Bronchial epithelial cell (primary cell): ENCODE data around the gene TBX20. TPM values are rescaled to one million over a fixed set of nuclear protein-coding genes. Genes with fewer than 3 reads are reported as not detected.

Source experiments
- DNase-seq: peaks from one replicate; pipeline ENCODE4 v3.0.0-alpha.2; 2010; ENCODE audit warnings: low read depth
- FAIRE-seq: peaks from 2 replicates; lab custom pipeline; 2011; peaks lifted over from hg19 to GRCh38; lab: Jason Lieb, UNC
- H3K27me3 ChIP-seq: 2 replicates; pipeline ENCODE4 v1.5.1; 2011; ENCODE audit warnings: low read length; ENCODE audit not compliant: control insufficient read depth, insufficient read depth
- H3K36me3 ChIP-seq: 2 replicates; pipeline ENCODE4 v1.5.1; 2011; ENCODE audit warnings: low read length; ENCODE audit not compliant: control insufficient read depth, insufficient read depth
- H3K4me3 ChIP-seq: 2 replicates; pipeline ENCODE4 v1.5.1; 2011; ENCODE audit warnings: mild to moderate bottlenecking, low read depth, low read length, control low read depth
- CTCF ChIP-seq: IDR thresholded peaks from 2 replicates; pipeline ENCODE4 v1.5.1; 2011; ENCODE audit warnings: mild to moderate bottlenecking, moderate library complexity, low read length, control low read depth, inconsistent platforms; ENCODE audit not compliant: insufficient read depth, severe bottlenecking
- total RNA-seq: library from RNA; depleted of rRNA; stranded (reverse); fragments of >200 nt; gene quantifications from 2 replicates; pipeline ENCODE4 v1.2.1, GENCODE V29; 2014

TBX20 gene
- total RNA-seq, 1 donor from 2014 or later = under 0.01 TPM

- FAIRE-seq = no peak
- no peak overlapping the region for H3K4me3 ChIP-seq
- H3K36me3 ChIP-seq = no peaks in the 10 kb centered on the region
- TF ChIP-seq CTCF = no peak
- H3K27me3 ChIP-seq = peaks cover 51% of the 10 kb centered on the region
- no peak for DNase-seq
These were observed 3.4 kb downstream of the TBX20 start for GRCh38 chr7:35250452-35250851.

- FAIRE-seq = no peak
- H3K36me3 ChIP-seq = no peaks in the 10 kb centered on the region
- H3K27me3 ChIP-seq = peaks cover 44% of the 10 kb centered on the region
- TF ChIP-seq CTCF = no peak
- no peak overlapping the region for H3K4me3 ChIP-seq
- no peak for DNase-seq
These were observed 4.4 kb downstream of the TBX20 start for GRCh38 chr7:35249537-35249907.

GRCh38 chr7:35248576-35249536 lies 5.0 kb downstream of the TBX20 start:
- H3K36me3 ChIP-seq = no peaks in the 10 kb centered on the region
- DNase-seq = no peak
- peaks cover 39% of the 10 kb centered on the region for H3K27me3 ChIP-seq
- no peak for TF ChIP-seq CTCF
- no peak overlapping the region for H3K4me3 ChIP-seq
- FAIRE-seq = no peak

GRCh38 chr7:35246819-35247218 lies 7.1 kb downstream of the TBX20 start:
- FAIRE-seq (no peak), DNase-seq (no peak)
- Histone ChIP-seq H3K27me3 (peaks cover 26% of the 10 kb centered on the region), H3K4me3 (no peak overlapping the region), H3K36me3 (no peaks in the 10 kb centered on the region)
- no peak for TF ChIP-seq CTCF

GRCh38 chr7:35241884-35242283 lies 12.0 kb downstream of the TBX20 start:
- TF ChIP-seq CTCF = no peak
- no peaks in the 10 kb centered on the region for H3K36me3 ChIP-seq
- DNase-seq = no peak
- FAIRE-seq = no peak
- no peak overlapping the region for H3K4me3 ChIP-seq
- no peaks in the 10 kb centered on the region for H3K27me3 ChIP-seq
